Ovary (tissue), 9 donors: ENCODE data around the gene CATSPER1. TPM values are rescaled to one million over a fixed set of nuclear protein-coding genes. Genes with fewer than 3 reads are reported as not detected.

Experiments used
- DNase-seq, 5 donors: peaks; one replicate each; pipeline ENCODE4 v3.0.0-alpha.2; 2019 to 2020
- H3K27ac ChIP-seq, 2 donors: fragments of 200-600 bp; one replicate each; pipeline versions ENCODE4 v1.5.1 to v1.8.0; 2019 to 2022
- H3K27me3 ChIP-seq: fragments of 200-600 bp; one replicate; pipeline ENCODE4 v1.8.0; 2022
- H3K36me3 ChIP-seq: fragments of 200-600 bp; sonication (generic); one replicate; pipeline ENCODE4 v1.5.1; 2019
- H3K4me1 ChIP-seq: one replicate; pipeline ENCODE4 v1.8.1; 2013; ENCODE audit warnings: mild to moderate bottlenecking, moderate library complexity; ENCODE audit not compliant: insufficient read depth
- H3K4me3 ChIP-seq: fragments of 200-600 bp; sonication (generic); one replicate; pipeline ENCODE4 v1.5.1; 2017
- H3K9me3 ChIP-seq, 2 donors: fragments of 200-600 bp in 1 of 2; sonication (generic) in 1 of 2; one replicate each; pipeline versions ENCODE4 v1.5.1 to v1.8.1; 2013 to 2019; ENCODE audit warnings: mild to moderate bottlenecking in 1 of 2, moderate library complexity in 1 of 2
- CTCF ChIP-seq, 3 donors: fragments of 450-650 bp in 2 of 3; fragments of 200-600 bp in 1 of 3; IDR thresholded peaks; one replicate each; pipeline versions ENCODE4 v1.5.1 to v1.8.0; 2016 to 2022; ENCODE audit warnings: antibody characterized with exemption in 3 of 3, mild to moderate bottlenecking in 1 of 3
- EP300 ChIP-seq: sonication (generic); formaldehyde crosslinking; IDR thresholded peaks from one replicate; pipeline ENCODE4 v1.6.1; 2017; ENCODE audit warnings: antibody characterized with exemption
- POLR2A ChIP-seq: fragments of 450-650 bp; IDR thresholded peaks from one replicate; pipeline ENCODE4 v1.6.1; 2017; ENCODE audit warnings: antibody characterized with exemption, mild to moderate bottlenecking, moderate library complexity
- WGBS, 3 donors: extraction: QIAGEN DNeasy Blood & Tissue Kit in 1 of 3; methylation state at CpG; one replicate each; pipeline versions ENCODE4 v1.1.5 to v1.1.7; 2013 to 2017; 5-methylcytosine and 5-hydroxymethylcytosine counted together
- intact Hi-C, 4 donors: fragments of 100-400 bp; cut with DNase I; formaldehyde crosslinking; loops; one replicate each; pipeline versions ENCODE4 v1.11.0 to v1.15.1; 2022 to 2023
- polyA plus RNA-seq, 2 donors: library from polyadenylated mRNA; stranded (reverse); fragments of 200-250 nt in 1 of 2; fragments of 350-450 nt in 1 of 2; fragmentation: Illumina TruSeq in 1 of 2; extraction: RNeasy Lipid Tissue Mini Kit (QIAGEN cat#74804) in 1 of 2; gene quantifications; one replicate each; pipeline ENCODE4 v1.2.3, GENCODE V29; 2013 to 2014
- total RNA-seq, 7 donors: library from RNA; depleted of rRNA in 2 of 7; stranded (reverse); fragments of >200 nt in 2 of 7; fragmentation: NEBNext Ultra II Directional in 3 of 7; extraction: Animal tissue kit (Norgen Biotek cat#: 25700) in 3 of 7; gene quantifications; one replicate each; pipeline versions ENCODE4 v1.1.0 to v1.2.4, GENCODE V29; 2016 to 2023
- donor health status: DM: no; HTN: no; CAD: no; lungs with moderate emphysema.
- donor health status: DM: no; HTN: no; CAD: no.
- donor health status: Bipolar disorder and iron deficiency.
- donor health status: DM: yes; HTN: yes; CAD: no.
- donor health status: DM: no; HTN: no; CAD: no.
- donor health status: DM: yes; HTN: yes; CAD: no.

Gene CATSPER1
- total and polyA plus RNA-seq, 9 donors, result 0.25 TPM; not detected in 8

GRCh38 chr11:65972116-65972515 is 54.2 kb downstream of the CATSPER1 start:
- intact Hi-C loops, result no loop called here
- H3K9me3 ChIP-seq, result no peaks in the 10 kb centered on the region
- H3K36me3 ChIP-seq, result no peaks in the 10 kb centered on the region
- H3K27ac ChIP-seq, result no peak overlapping the region
- no peaks in the 10 kb centered on the region for H3K27me3 ChIP-seq
- H3K4me3 ChIP-seq, result no peak overlapping the region
- WGBS, 3 donors, result 91 to 93% (median 92%) methylated on average over 8 of the region's 8 CpGs
- no peaks in the 10 kb centered on the region for H3K4me1 ChIP-seq
- TF ChIP-seq POLR2A (no peak), EP300 (no peak), CTCF (IDR thresholded peaks at IDR 0.05) (no peak)
- peak in 1 of 5 donors; percentile 3 for DNase-seq

DNA sequence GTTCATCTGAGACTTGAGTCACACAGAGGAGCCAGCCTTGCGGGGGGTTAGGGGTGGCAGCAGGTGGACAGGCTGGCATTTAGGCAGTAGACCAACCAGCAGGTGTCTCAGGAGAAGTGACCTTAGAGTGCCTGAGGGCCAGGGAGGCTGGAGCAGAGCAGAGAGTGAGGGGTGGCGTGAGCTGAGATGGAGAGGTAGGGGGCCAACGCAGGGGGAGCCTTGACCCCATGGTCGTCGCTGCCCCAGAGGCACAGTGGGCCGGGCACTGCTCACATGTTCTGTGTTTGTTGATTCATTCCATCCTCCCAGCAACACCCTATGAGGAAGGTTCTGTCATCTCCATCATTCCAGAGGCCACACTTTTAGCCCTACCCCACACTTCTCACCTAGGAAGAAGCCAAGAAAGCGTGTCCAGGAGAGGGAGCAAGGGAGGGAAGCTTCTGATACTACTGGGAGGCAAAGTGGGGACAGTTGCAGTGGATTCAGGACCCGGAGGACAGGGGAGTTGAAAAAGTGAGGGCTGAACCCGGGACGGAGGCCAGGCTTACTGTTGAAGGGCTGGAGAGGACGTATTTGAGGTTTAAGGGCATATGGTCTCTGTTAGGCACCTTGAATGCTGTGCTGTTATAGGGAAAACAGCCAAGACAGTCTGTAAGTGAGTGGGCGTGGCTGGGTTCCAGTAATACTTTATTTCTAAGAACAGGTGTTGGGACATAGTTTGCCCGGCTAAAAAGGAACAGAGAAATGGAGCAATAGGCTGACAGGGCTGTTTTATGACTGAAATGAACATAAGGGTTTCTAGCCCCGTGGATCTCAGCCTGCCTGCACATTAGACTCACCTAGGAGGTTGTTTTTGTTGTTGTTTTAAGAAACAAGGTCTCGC is 57.4 kb downstream of the CATSPER1 start:
- WGBS, 3 donors, result 69 to 73% (median 71%) methylated on average over 15 of the region's 15 CpGs

DNA sequence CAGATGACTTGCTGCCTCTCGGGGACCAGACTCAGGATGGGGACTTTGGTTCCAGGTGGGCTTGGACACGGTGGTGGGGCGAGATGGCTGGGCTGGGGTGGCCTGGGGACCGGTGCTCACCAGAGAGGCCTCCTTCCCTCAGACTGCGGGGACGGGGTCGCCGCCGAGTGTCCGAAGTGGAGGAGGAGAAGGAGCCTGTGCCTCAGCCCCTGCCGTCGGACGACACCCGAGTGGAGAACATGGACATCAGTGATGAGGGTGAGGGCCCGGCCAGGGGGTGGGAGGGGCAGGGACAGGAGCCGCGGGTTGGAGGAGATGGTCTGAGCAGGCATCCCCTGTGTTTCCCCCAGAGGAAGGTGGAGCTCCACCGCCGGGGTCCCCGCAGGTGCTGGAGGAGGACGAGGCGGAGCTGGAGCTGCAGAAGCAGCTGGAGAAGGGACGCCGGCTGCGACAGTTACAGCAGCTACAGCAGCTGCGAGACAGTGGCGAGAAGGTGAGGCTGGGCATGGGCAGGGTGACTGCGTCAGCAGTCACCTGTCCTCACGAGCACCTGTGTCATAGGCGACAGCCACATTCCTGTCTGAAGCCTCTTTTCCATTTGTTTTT is 58.8 kb downstream of the CATSPER1 start:
- no peak overlapping the region for H3K27ac ChIP-seq
- TF ChIP-seq CTCF (IDR thresholded peaks at IDR 0.05), result no peak
- no peak for TF ChIP-seq EP300
- no peaks in the 10 kb centered on the region for H3K9me3 ChIP-seq
- H3K4me1 ChIP-seq, result peaks cover 7% of the 10 kb centered on the region
- no peak for DNase-seq
- no peak overlapping the region for H3K4me3 ChIP-seq
- WGBS, 3 donors, result 89 to 90% (median 89%) methylated on average over 30 of the region's 30 CpGs
- no peaks in the 10 kb centered on the region for H3K27me3 ChIP-seq
- no peaks in the 10 kb centered on the region for H3K36me3 ChIP-seq
- intact Hi-C loops, result loop anchor here in 2 of 4 donors (5.0 to 10.0 kb wide), 2 partner anchors 45 to 83 kb away; partner anchors contain the start of gene FIBP (in 1 of the 2)

More for the DNA sequence above, 57.4 kb downstream of the CATSPER1 start:
- DNase-seq, result no peak
- H3K4me1 ChIP-seq, result no peaks in the 10 kb centered on the region
- no peak overlapping the region for H3K27ac ChIP-seq
- H3K4me3 ChIP-seq, result no peak overlapping the region
- intact Hi-C loops, result loop anchor here in 2 of 4 donors (5.0 to 10.0 kb wide), 2 partner anchors 47 to 84 kb away; partner anchors contain the start of gene FIBP (in 1 of the 2)
- H3K36me3 ChIP-seq, result no peaks in the 10 kb centered on the region
- H3K27me3 ChIP-seq, result no peaks in the 10 kb centered on the region
- TF ChIP-seq CTCF (IDR thresholded peaks at IDR 0.05), result no peak
- no peak for TF ChIP-seq EP300
- no peak for TF ChIP-seq POLR2A
- no peaks in the 10 kb centered on the region for H3K9me3 ChIP-seq

Other genes starting within 250 kb of the CATSPER1 start
- 10 to 100 TPM in 2 of 7 donors, 1 to 10 TPM in 5; 4.6 to 14.7 (median 8.6) TPM for gene AP5B1, start 245.5 kb downstream of the CATSPER1 start, total RNA-seq
- 1 to 10 TPM; 2.3 to 6.6 TPM for gene AP5B1, start 245.5 kb downstream of the CATSPER1 start, polyA plus RNA-seq
- 1 to 10 TPM in 1 of 7 donors, under 1 TPM in 2, not detected in 4; 0.24 to 3.6 (median 0.31) TPM for gene OVOL1, start 239.4 kb downstream of the CATSPER1 start, total RNA-seq
- not detected for gene OVOL1, start 239.4 kb downstream of the CATSPER1 start, polyA plus RNA-seq
- 1 to 10 TPM in 4 of 7 donors, under 1 TPM in 2, not detected in 1; 0.66 to 3.0 (median 1.6) TPM for gene SNX32, start 192.5 kb downstream of the CATSPER1 start, total RNA-seq
- gene SNX32, start 192.5 kb downstream of the CATSPER1 start, polyA plus RNA-seq, result under 1 TPM; 0.40 to 0.80 TPM
- 100 to 1,000 TPM; 215 to 585 (median 476) TPM for gene CFL1, start 168.3 kb downstream of the CATSPER1 start, total RNA-seq
- 100 to 1,000 TPM; 327 to 693 TPM for gene CFL1, start 168.3 kb downstream of the CATSPER1 start, polyA plus RNA-seq
- 10 to 100 TPM; 36.9 to 87.0 (median 55.7) TPM for gene MUS81, start 166.0 kb downstream of the CATSPER1 start, total RNA-seq
- gene MUS81, start 166.0 kb downstream of the CATSPER1 start, polyA plus RNA-seq, result 10 to 100 TPM; 15.9 to 55.9 TPM
- 100 to 1,000 TPM in 5 of 7 donors, 10 to 100 TPM in 2; 48.2 to 172 (median 144) TPM for gene EFEMP2, start 153.7 kb downstream of the CATSPER1 start, total RNA-seq
- gene EFEMP2, start 153.7 kb downstream of the CATSPER1 start, polyA plus RNA-seq, result 100 to 1,000 TPM in 1 of 2 donors, 10 to 100 TPM in 1; 46.6 to 109 TPM
- gene CTSW, start 146.6 kb downstream of the CATSPER1 start, total RNA-seq, result 1 to 10 TPM in 2 of 7 donors, under 1 TPM in 5; 0.30 to 1.3 (median 0.81) TPM
- under 1 TPM; 0.75 to 0.91 TPM for gene CTSW, start 146.6 kb downstream of the CATSPER1 start, polyA plus RNA-seq
- gene FIBP, start 138.0 kb downstream of the CATSPER1 start, total RNA-seq, result 10 to 100 TPM; 32.5 to 71.7 (median 44.2) TPM
- 10 to 100 TPM; 40.1 to 74.2 TPM for gene FIBP, start 138.0 kb downstream of the CATSPER1 start, polyA plus RNA-seq
- 10 to 100 TPM; 31.5 to 85.0 (median 58.1) TPM for gene CCDC85B, start 135.8 kb downstream of the CATSPER1 start, total RNA-seq
- gene CCDC85B, start 135.8 kb downstream of the CATSPER1 start, polyA plus RNA-seq, result 10 to 100 TPM in 1 of 2 donors, not detected in 1; 41.5 TPM
- gene FOSL1, start 126.1 kb downstream of the CATSPER1 start, total RNA-seq, result 1 to 10 TPM in 4 of 7 donors, under 1 TPM in 3; 0.61 to 9.4 (median 1.1) TPM
- gene FOSL1, start 126.1 kb downstream of the CATSPER1 start, polyA plus RNA-seq, result 1 to 10 TPM in 1 of 2 donors, under 1 TPM in 1; 0.94 to 1.0 TPM
- 10 to 100 TPM; 13.7 to 70.5 (median 38.4) TPM for gene C11orf68, start 107.4 kb downstream of the CATSPER1 start, total RNA-seq
- 10 to 100 TPM; 20.5 to 57.8 TPM for gene C11orf68, start 107.4 kb downstream of the CATSPER1 start, polyA plus RNA-seq
- gene DRAP1, start 107.1 kb downstream of the CATSPER1 start, total RNA-seq, result 10 to 100 TPM; 40.2 to 84.4 (median 78.3) TPM
- gene DRAP1, start 107.1 kb downstream of the CATSPER1 start, polyA plus RNA-seq, result 10 to 100 TPM; 22.2 to 86.7 TPM
- gene TSGA10IP, start 81.0 kb downstream of the CATSPER1 start, total RNA-seq, result not detected
- not detected for gene TSGA10IP, start 81.0 kb downstream of the CATSPER1 start, polyA plus RNA-seq
- 10 to 100 TPM; 41.4 to 64.9 (median 57.0) TPM for gene SART1, start 64.7 kb downstream of the CATSPER1 start, total RNA-seq
- 10 to 100 TPM in 1 of 2 donors, 1 to 10 TPM in 1; 8.8 to 52.4 TPM for gene SART1, start 64.7 kb downstream of the CATSPER1 start, polyA plus RNA-seq
- 10 to 100 TPM; 15.2 to 42.1 (median 30.2) TPM for gene EIF1AD, start 24.3 kb downstream of the CATSPER1 start, total RNA-seq
- 10 to 100 TPM; 21.3 to 31.7 TPM for gene EIF1AD, start 24.3 kb downstream of the CATSPER1 start, polyA plus RNA-seq
- gene BANF1, start 24.0 kb downstream of the CATSPER1 start, total RNA-seq, result 100 to 1,000 TPM in 5 of 7 donors, 10 to 100 TPM in 2; 42.1 to 268 (median 161) TPM
- 100 to 1,000 TPM; 207 to 222 TPM for gene BANF1, start 24.0 kb downstream of the CATSPER1 start, polyA plus RNA-seq
- gene CST6, start 14.5 kb downstream of the CATSPER1 start, total RNA-seq, result 10 to 100 TPM in 1 of 7 donors, under 1 TPM in 4, not detected in 2; 0.32 to 25.4 (median 0.84) TPM
- under 1 TPM in 1 of 2 donors, not detected in 1; 0.30 TPM for gene CST6, start 14.5 kb downstream of the CATSPER1 start, polyA plus RNA-seq
- 1 to 10 TPM in 1 of 7 donors, under 1 TPM in 3, not detected in 3; 0.20 to 3.3 (median 0.70) TPM for gene GAL3ST3, start 22.7 kb upstream of the CATSPER1 start, total RNA-seq
- gene GAL3ST3, start 22.7 kb upstream of the CATSPER1 start, polyA plus RNA-seq, result under 1 TPM in 1 of 2 donors, not detected in 1; 0.08 TPM
- 100 to 1,000 TPM; 113 to 199 (median 189) TPM for gene SF3B2, start 25.9 kb upstream of the CATSPER1 start, total RNA-seq
- gene SF3B2, start 25.9 kb upstream of the CATSPER1 start, polyA plus RNA-seq, result 100 to 1,000 TPM; 132 to 203 TPM
- gene PACS1, start 43.8 kb upstream of the CATSPER1 start, total RNA-seq, result 10 to 100 TPM; 22.4 to 83.9 (median 73.9) TPM
- gene PACS1, start 43.8 kb upstream of the CATSPER1 start, polyA plus RNA-seq, result 10 to 100 TPM; 31.3 to 92.9 TPM
- 10 to 100 TPM; 15.7 to 47.8 (median 38.8) TPM for gene KLC2, start 231.2 kb upstream of the CATSPER1 start, total RNA-seq
- 10 to 100 TPM in 1 of 2 donors, 1 to 10 TPM in 1; 4.6 to 19.4 TPM for gene KLC2, start 231.2 kb upstream of the CATSPER1 start, polyA plus RNA-seq
- gene RAB1B, start 242.2 kb upstream of the CATSPER1 start, total RNA-seq, result 100 to 1,000 TPM in 5 of 7 donors, 10 to 100 TPM in 2; 54.6 to 140 (median 119) TPM
- gene RAB1B, start 242.2 kb upstream of the CATSPER1 start, polyA plus RNA-seq, result 100 to 1,000 TPM in 1 of 2 donors, 10 to 100 TPM in 1; 57.1 to 132 TPM